NCI-H2227 (cell line): ENCODE data around the gene NXF2B.
"Not testable (repeated sequence)": the region's sequence is repeated elsewhere in the genome, so short reads cannot be mapped to it uniquely, and the experiment has no call there.

ENCODE experiments used
- DNase-seq: peaks from one replicate; lab custom pipeline; 2025; ENCODE audit not compliant: unreplicated experiment; lab: John Stamatoyannopoulos, UW

The NXF2B gene

GRCh38 chrX:102439908-102440307, at the start of gene NXF2B:
Gene NXF2B (minus strand): TSS chrX:102440008. CDS start chrX:102380036, 59,972 bp downstream.
- DNase-seq = not testable (repeated sequence)

GRCh38 chrX:102478765-102479164, 39.0 kb upstream of the NXF2B start:
- not testable (repeated sequence) for DNase-seq

- DNase-seq = not testable (repeated sequence)
Observed at GRCh38 chrX:102471762-102472220, 32.0 kb upstream of the NXF2B start, which contains the start of gene TCP11X2. Gene TCP11X2 (minus strand): TSS chrX:102471812.

- not testable (repeated sequence) for DNase-seq
Observed at GRCh38 chrX:102470215-102470614, 30.4 kb upstream of the NXF2B start.

GRCh38 chrX:102458615-102459014, 18.8 kb upstream of the NXF2B start:
- DNase-seq = not testable (repeated sequence)

GRCh38 chrX:102414493-102414892, 25.3 kb downstream of the NXF2B start:
- DNase-seq = not testable (repeated sequence)

GRCh38 chrX:102345916-102346315, 93.9 kb downstream of the NXF2B start:
- DNase-seq = no peak

GRCh38 chrX:102341867-102342266, 97.9 kb downstream of the NXF2B start:
- DNase-seq = no peak

GRCh38 chrX:102339312-102340298, 100.2 kb downstream of the NXF2B start:
- DNase-seq = no peak

GRCh38 chrX:102338162-102338561, 101.6 kb downstream of the NXF2B start:
- DNase-seq = no peak
